SKM-1 (cell line): ENCODE data around the gene ZCCHC7.
A peak's percentile ranks its signal among the peaks of the same experiment; 100 is the strongest.
"Not testable (repeated sequence)": the region's sequence is repeated elsewhere in the genome, so short reads cannot be mapped to it uniquely, and the experiment has no call there.

Experiments used
- DNase-seq: peaks from one replicate; lab custom pipeline; 2025; ENCODE audit not compliant: unreplicated experiment; lab: John Stamatoyannopoulos, UW

ZCCHC7 gene

GRCh38 chr9:37172557-37172956, 52.2 kb downstream of the ZCCHC7 start:
- no peak for DNase-seq

- DNase-seq = no peak
Measured at GRCh38 chr9:37174247-37174646, 53.9 kb downstream of the ZCCHC7 start.

GRCh38 chr9:37178742-37179141, 58.4 kb downstream of the ZCCHC7 start:
- DNase-seq = no peak

- no peak for DNase-seq
Measured at GRCh38 chr9:37179576-37179975, 59.2 kb downstream of the ZCCHC7 start.

- DNase-seq = no peak
Measured at GRCh38 chr9:37180138-37180537, 59.8 kb downstream of the ZCCHC7 start.

- DNase-seq = no peak
Measured at GRCh38 chr9:37182718-37183117, 62.3 kb downstream of the ZCCHC7 start.

GRCh38 chr9:37184905-37185867, 64.8 kb downstream of the ZCCHC7 start:
- DNase-seq = no peak

- DNase-seq = no peak
Measured at GRCh38 chr9:37187292-37187691, 66.9 kb downstream of the ZCCHC7 start.

- DNase-seq = no peak
Measured at GRCh38 chr9:37187713-37188439, 67.5 kb downstream of the ZCCHC7 start.

- DNase-seq = not testable (repeated sequence)
Measured at GRCh38 chr9:37190739-37191138, 70.4 kb downstream of the ZCCHC7 start.

- DNase-seq = no peak
Measured at GRCh38 chr9:37191403-37192089, 71.2 kb downstream of the ZCCHC7 start.

GRCh38 chr9:37192803-37193202, 72.4 kb downstream of the ZCCHC7 start:
- no peak for DNase-seq

GRCh38 chr9:37197158-37198038, 77.0 kb downstream of the ZCCHC7 start:
- no peak for DNase-seq

- peak; percentile 44 for DNase-seq
Measured at GRCh38 chr9:37198039-37198729, 77.8 kb downstream of the ZCCHC7 start.

- DNase-seq = no peak
Measured at GRCh38 chr9:37198831-37199230, 78.5 kb downstream of the ZCCHC7 start.

- peak; percentile 30 for DNase-seq
Measured at GRCh38 chr9:37200433-37201005, 80.1 kb downstream of the ZCCHC7 start.

- no peak for DNase-seq
Measured at GRCh38 chr9:37201581-37201980, 81.2 kb downstream of the ZCCHC7 start.

- no peak for DNase-seq
Measured at GRCh38 chr9:37202091-37202490, 81.7 kb downstream of the ZCCHC7 start.

- not testable (repeated sequence) for DNase-seq
Measured at GRCh38 chr9:37203456-37203855, 83.1 kb downstream of the ZCCHC7 start.
